GM19239 (cell line): ENCODE data around the gene VASP.
A peak's percentile ranks its signal among the peaks of the same experiment; 100 is the strongest.

Experiments used
- DNase-seq: peaks from one replicate; pipeline ENCODE4 v3.0.0; 2011; ENCODE audit warnings: low spot score; ENCODE audit not compliant: insufficient read length
- FAIRE-seq: peaks from 2 replicates; lab custom pipeline; 2011; peaks lifted over from hg19 to GRCh38; lab: Jason Lieb, UNC

VASP gene

GRCh38 chr19:45512881-45513483 lies 5.7 kb downstream of the VASP start:
- FAIRE-seq (no peak), DNase-seq (no peak)

GRCh38 chr19:45514376-45515051 lies 7.2 kb downstream of the VASP start:
- DNase-seq (no peak), FAIRE-seq (no peak)

GRCh38 chr19:45515081-45515624 lies 7.9 kb downstream of the VASP start:
- DNase-seq (no peak), FAIRE-seq (peak; percentile 88)

DNA sequence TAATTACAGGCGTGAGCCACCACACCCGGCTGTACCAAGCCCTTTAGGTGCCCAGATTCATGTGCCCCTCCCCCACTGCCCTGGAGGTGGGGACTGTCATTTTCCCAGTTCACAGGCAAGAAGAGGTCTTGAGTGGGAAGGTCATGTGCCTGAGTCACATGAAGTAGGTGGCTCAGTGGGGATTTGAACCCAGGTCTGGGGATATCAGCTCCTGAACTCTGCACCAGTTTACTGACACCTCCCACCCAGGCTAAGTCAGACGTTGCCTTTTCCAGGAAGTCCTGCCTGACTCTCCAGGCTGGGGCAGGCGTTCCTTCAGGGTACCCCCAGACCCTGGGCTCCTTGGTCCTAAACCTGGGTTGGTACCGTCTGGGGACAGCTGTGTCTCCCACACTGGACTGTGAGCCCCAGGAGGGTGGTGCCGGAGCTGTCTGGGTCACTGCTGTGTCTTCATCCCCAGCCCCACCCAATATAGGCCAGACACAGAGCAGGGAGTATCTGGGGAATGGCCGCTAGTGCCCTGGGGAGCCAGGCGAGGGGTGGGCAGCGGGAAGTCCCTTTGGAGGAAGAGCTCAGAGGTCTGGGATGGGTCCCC lies 8.6 kb downstream of the VASP start:
- no peak for FAIRE-seq
- no peak for DNase-seq

DNA sequence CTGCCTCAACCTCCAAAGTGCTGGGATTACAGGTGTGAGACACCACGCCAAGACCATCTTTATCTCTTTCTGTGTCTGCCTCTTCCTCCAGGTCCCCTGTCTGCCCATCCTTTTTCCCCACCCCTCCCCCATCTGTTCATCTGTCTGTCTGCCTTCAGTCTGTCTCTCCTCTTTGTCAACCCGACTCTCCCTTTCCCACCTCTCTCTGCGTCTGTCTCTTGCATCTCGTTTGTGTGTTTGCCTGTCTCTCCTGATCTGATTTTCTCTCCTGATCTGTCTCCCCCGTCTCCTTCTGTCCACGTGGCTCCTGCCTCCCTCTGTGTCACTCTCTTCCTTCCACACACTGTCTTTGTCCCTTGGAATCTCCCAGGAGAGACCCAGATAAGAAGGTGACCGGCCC lies 10.0 kb downstream of the VASP start:
- DNase-seq (no peak), FAIRE-seq (no peak)

DNA sequence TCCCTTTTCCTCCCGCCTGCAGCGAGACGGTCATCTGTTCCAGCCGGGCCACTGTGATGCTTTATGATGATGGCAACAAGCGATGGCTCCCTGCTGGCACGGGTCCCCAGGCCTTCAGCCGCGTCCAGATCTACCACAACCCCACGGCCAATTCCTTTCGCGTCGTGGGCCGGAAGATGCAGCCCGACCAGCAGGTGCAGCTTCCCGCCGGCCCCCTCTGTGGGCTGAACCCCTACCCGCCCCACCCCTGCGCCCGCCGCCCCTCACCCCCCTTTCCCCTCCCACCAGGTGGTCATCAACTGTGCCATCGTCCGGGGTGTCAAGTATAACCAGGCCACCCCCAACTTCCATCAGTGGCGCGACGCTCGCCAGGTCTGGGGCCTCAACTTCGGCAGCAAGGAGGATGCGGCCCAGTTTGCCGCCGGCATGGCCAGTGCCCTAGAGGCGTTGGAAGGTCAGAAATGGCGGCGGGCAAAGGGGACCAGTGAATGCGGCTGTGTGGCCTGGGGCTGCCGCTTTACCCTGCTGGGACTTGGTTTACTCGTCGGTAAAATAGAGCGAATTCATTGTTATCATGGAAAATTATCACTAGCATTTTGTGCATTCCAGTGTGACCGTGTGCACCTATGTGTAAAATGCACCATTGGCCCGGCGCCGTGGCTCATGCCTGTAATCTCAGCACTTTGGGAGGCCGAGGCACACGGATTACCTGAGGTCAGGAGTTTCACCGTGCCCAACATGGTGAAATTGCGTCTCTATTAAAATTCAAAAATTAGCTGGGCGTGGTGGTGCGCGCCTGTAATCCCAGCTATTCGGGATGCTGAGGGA lies 10.6 kb downstream of the VASP start:
- DNase-seq (no peak), FAIRE-seq (no peak)

GRCh38 chr19:45518469-45518826 lies 11.2 kb downstream of the VASP start:
- DNase-seq = no peak
- FAIRE-seq = no peak

- DNase-seq (no peak), FAIRE-seq (no peak)
These were observed 15.0 kb downstream of the VASP start for GRCh38 chr19:45522010-45522941.

DNA sequence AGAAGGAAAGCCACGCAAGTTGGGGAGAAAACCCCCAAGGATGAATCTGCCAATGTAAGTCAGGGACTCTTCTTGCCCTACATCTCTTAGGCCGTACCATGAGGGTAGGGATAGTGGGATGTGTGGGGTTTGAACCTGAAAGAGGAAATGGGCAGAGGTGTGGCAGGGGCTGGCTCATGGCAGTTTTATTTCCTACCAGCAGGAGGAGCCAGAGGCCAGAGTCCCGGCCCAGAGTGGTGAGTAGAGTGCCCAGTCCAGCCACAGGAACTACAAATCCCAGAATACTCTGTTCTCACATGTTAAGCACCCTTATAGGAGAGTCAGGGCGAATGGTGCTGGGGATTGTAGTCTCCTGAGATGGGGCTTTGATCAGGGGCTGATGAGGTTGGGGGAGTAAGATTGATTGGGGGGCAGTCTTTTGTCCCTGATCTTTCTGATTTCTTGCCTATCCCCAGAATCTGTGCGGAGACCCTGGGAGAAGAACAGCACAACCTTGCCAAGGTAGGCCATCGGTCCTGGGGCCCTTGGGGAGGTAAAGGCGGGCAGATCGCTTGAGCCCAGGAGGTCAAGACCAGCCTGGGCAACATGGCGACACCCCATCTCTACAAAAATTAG lies 16.5 kb downstream of the VASP start:
- DNase-seq (peak; percentile 94), FAIRE-seq (peak; percentile 97)

DNA sequence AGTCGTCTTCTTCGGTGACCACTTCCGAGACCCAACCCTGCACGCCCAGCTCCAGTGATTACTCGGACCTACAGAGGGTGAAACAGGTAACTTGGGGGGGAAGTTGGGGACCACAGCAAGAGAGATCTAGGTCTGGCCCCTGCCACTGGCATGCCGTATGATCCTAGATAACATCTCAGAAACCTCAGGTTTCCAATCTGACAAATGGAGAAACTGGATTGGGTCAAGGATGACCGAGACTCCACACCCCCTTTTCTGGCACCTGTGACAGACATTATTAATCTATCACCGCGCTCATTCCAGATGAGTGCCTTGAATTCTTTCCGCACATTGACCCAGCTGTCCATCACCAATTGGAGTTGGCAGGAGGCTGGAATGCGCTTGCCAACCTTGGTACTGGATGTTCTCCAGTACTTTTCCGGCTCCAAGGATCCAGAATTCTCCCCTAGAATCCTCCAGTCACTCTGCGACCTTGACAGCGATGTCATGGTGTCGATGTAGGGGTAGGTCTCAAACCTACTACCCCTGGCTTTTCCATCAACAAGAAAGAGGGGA lies 17.4 kb downstream of the VASP start:
- FAIRE-seq (no peak), DNase-seq (no peak)

DNA sequence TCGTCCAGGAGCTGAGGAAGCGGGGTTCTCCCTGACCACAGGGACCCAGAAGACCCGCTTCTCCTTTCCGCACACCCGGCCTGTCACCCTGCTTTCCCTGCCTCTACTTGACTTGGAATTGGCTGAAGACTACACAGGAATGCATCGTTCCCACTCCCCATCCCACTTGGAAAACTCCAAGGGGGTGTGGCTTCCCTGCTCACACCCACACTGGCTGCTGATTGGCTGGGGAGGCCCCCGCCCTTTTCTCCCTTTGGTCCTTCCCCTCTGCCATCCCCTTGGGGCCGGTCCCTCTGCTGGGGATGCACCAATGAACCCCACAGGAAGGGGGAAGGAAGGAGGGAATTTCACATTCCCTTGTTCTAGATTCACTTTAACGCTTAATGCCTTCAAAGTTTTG lies 18.9 kb downstream of the VASP start:
- FAIRE-seq = no peak
- no peak for DNase-seq

- no peak for FAIRE-seq
- no peak for DNase-seq
These were observed 19.7 kb downstream of the VASP start for GRCh38 chr19:45526971-45527370.

DNA sequence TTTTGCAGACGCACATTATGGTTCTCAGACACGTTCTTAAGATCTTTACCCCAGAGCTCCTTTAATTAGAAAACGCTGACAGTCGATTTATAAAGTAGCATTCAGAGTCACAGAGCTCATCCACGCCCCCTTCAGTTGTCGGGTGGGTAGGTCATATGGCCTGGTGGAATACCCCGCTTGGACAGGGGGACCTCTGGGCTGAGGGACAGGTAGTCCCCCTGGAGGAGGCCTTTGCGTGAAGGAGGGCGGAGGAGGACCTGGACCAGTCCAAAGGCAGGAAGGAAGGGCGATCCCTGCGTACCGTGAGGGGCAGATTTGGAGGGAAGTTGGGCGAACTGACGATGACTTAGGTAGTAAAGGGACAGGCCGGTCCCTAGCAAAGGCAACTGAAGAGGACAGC lies 20.5 kb downstream of the VASP start:
- FAIRE-seq (no peak), DNase-seq (no peak)

DNA sequence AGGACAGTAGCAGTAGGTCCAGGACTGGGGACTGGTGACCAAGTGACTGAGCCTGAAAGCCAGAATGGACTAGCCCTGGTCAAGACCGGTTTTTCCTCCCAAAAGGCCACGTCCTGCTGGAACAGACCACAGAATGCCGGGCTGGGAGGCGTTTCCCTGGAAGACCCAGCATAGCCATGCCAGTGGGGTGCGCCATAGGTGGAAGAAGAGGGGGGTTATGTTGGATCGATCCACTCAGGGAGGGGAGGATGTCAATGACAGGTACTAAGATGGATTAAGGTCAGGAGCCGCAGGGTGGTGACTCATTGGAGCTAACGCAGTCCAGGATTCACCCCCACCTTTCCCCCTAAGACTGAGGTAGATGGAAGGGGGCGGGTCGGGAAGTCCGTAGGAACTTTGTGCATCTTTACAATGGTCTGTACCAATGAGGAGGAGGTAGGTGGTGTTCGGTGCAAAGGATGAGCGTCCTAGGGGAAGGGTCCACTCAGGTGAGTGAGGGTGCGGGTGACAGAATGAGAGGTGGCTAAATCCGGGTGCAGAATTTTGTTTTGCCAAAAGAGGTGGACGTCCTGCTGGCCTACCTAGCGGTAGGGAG lies 21.0 kb downstream of the VASP start:
- no peak for DNase-seq
- FAIRE-seq = no peak

DNA sequence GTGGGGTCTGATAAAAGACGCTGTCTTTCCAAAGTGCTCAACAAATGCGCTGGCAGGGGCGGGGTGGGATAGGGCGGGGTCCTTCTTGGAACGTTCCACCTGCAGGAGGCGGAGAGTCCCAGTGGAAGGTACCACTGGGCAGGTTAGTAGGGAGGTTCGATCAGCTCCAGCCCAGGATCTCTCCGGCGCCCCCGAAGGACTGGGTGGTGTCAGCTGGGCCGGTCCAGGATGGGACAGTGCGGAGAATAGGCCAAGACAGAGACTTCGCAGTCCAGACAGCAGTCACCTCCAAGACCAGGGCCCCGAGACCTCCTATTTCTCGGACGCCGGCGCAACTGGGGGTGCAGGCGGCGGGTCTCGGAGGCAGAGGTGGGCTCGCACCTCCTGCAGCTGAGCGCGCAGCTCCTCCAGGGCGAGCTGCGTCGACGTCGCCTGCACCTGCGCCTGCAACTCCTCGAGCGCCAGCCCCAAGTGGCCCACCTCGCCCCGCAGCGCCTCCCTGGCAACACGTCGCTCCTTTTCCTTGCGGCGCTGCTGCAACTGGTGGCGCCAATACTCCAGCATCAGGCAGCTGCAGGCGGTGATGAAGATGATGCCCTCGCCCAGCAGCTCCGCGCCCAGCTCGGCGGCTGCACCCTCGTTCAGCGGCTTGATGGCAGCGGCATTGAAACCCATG lies 21.6 kb downstream of the VASP start:
- DNase-seq = no peak
- FAIRE-seq = no peak

DNA sequence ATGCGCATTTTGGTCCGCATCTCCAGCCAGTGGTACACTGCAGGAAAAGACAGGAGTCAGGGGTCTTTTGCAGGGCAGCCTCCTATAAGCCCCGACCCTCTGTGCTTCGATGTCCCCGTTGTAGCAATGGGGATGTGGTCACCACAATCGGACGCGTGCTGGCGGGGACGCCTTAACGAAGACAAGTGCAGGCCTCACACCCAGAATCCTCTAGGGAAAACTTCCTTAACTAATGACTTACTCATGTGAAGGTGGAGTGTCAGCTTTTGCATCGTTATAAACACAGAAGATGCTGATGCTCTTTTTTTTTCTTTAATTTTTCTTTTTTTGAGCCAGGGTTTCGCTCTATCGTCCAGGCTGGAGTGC lies 22.1 kb downstream of the VASP start:
- DNase-seq (no peak), FAIRE-seq (no peak)

DNA sequence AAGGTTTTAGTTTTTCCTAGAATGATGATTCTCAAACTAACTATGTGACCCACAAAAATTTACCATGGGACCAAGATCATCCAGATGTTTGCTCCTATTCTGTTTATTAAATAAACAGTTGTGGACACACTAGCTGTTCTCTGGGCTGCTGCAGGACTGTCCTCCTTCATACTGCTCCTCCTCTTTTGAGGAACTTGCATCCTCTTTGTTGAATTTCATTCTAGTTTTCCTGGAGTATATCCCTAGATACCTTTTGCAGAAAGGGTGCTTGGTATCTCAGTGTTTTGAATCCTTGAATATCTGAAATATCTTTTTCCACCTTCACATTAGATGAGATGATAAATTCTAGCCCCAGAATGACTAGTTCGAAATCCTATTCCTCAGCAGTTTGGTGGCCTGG lies 24.1 kb downstream of the VASP start:
- FAIRE-seq (no peak), DNase-seq (no peak)

- FAIRE-seq = no peak
- no peak for DNase-seq
These were observed 32.2 kb downstream of the VASP start for GRCh38 chr19:45539459-45539858.
